Measurements from ENCODE around the gene STAC3.

STAC3 gene

GRCh38 chr12:57207731-57208630 lies 43.0 kb downstream of the STAC3 start:
- DNase-seq (ENCODE audit: low read depth, low spot score): no peak
- Histone ChIP-seq H3K4me3 (no peak overlapping the region), H3K36me3 (ENCODE audit: insufficient read depth, low read length) (peaks cover 15% of the 10 kb centered on the region; the same call in 1 of the 2 replicates), H3K9me3 (ENCODE audit: low read depth, low read length) (no peaks in the 10 kb centered on the region), H3K9ac (ENCODE audit: insufficient read length) (no peak overlapping the region), H3K27ac (no peak overlapping the region)
- TF ChIP-seq POLR2AphosphoS5 (IDR thresholded peaks at IDR 0.05; ENCODE audit: borderline replicate concordance, low read depth, low read length) (no peak), FOXP2 (optimal IDR thresholded peaks at IDR 0.05; ENCODE audit: control extremely low read depth, extremely low read length, insufficient read depth) (no peak), EZH2 (IDR thresholded peaks at IDR 0.05) (no peak)

- Histone ChIP-seq H3K9me3 (ENCODE audit: low read depth, low read length) (no peaks in the 10 kb centered on the region), H3K36me3 (ENCODE audit: insufficient read depth, low read length) (peaks cover 19% of the 10 kb centered on the region; the same call in 1 of the 2 replicates), H3K27ac (no peak overlapping the region), H3K9ac (ENCODE audit: insufficient read length) (no peak overlapping the region), H3K4me3 (no peak overlapping the region)
- no peak for TF ChIP-seq FOXP2 (optimal IDR thresholded peaks at IDR 0.05; ENCODE audit: control extremely low read depth, extremely low read length, insufficient read depth)
- TF ChIP-seq POLR2AphosphoS5 (IDR thresholded peaks at IDR 0.05; ENCODE audit: borderline replicate concordance, low read depth, low read length): no peak
- no peak for TF ChIP-seq EZH2 (IDR thresholded peaks at IDR 0.05)
- DNase-seq (ENCODE audit: low read depth, low spot score): no peak
Measured at GRCh38 chr12:57205931-57206330, 45.1 kb downstream of the STAC3 start.

DNA sequence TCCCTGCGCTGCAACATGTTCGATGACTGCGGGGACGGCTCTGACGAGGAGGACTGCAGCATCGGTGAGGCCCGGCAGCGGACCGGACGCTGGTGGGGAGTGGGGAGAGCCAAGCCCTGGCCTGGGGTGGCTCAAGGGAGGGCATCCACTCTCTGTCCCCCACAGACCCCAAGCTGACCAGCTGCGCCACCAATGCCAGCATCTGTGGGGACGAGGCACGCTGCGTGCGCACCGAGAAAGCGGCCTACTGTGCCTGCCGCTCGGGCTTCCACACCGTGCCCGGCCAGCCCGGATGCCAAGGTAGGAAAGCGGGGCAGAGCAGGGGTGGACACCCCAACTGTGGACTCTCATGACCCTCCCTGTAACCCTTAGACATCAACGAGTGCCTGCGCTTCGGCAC lies 45.8 kb downstream of the STAC3 start:
- DNase-seq (ENCODE audit: low read depth, low spot score): no peak
- peaks cover 21% of the 10 kb centered on the region; the same call in 1 of the 2 replicates for H3K36me3 ChIP-seq (ENCODE audit: insufficient read depth, low read length)
- no peak overlapping the region for H3K27ac ChIP-seq
- no peak overlapping the region for H3K4me3 ChIP-seq
- H3K9me3 ChIP-seq (ENCODE audit: low read depth, low read length): no peaks in the 10 kb centered on the region
- TF ChIP-seq FOXP2 (optimal IDR thresholded peaks at IDR 0.05; ENCODE audit: control extremely low read depth, extremely low read length, insufficient read depth) (no peak), POLR2AphosphoS5 (IDR thresholded peaks at IDR 0.05; ENCODE audit: borderline replicate concordance, low read depth, low read length) (no peak)
- no peak overlapping the region for H3K9ac ChIP-seq (ENCODE audit: insufficient read length)

- TF ChIP-seq EZH2 (IDR thresholded peaks at IDR 0.05) (no peak), FOXP2 (optimal IDR thresholded peaks at IDR 0.05; ENCODE audit: control extremely low read depth, extremely low read length, insufficient read depth) (no peak), POLR2AphosphoS5 (IDR thresholded peaks at IDR 0.05; ENCODE audit: borderline replicate concordance, low read depth, low read length) (no peak)
- Histone ChIP-seq H3K9ac (ENCODE audit: insufficient read length) (no peak overlapping the region), H3K9me3 (ENCODE audit: low read depth, low read length) (no peaks in the 10 kb centered on the region), H3K27ac (no peak overlapping the region), H3K36me3 (ENCODE audit: insufficient read depth, low read length) (peaks cover 21% of the 10 kb centered on the region; the same call in 1 of the 2 replicates), H3K4me3 (no peak overlapping the region)
- no peak for DNase-seq (ENCODE audit: low read depth, low spot score)
Measured at GRCh38 chr12:57204454-57204853, 46.5 kb downstream of the STAC3 start.

- Histone ChIP-seq H3K27ac (no peak overlapping the region), H3K4me3 (no peak overlapping the region), H3K9ac (ENCODE audit: insufficient read length) (no peak overlapping the region), H3K9me3 (ENCODE audit: low read depth, low read length) (no peaks in the 10 kb centered on the region), H3K36me3 (ENCODE audit: insufficient read depth, low read length) (peaks cover 26% of the 10 kb centered on the region; the same call in 1 of the 2 replicates)
- no peak for DNase-seq (ENCODE audit: low read depth, low spot score)
- TF ChIP-seq EZH2 (IDR thresholded peaks at IDR 0.05): no peak
- no peak for TF ChIP-seq FOXP2 (optimal IDR thresholded peaks at IDR 0.05; ENCODE audit: control extremely low read depth, extremely low read length, insufficient read depth)
- TF ChIP-seq POLR2AphosphoS5 (IDR thresholded peaks at IDR 0.05; ENCODE audit: borderline replicate concordance, low read depth, low read length): no peak
Measured at GRCh38 chr12:57203791-57204190, 47.2 kb downstream of the STAC3 start.

DNA sequence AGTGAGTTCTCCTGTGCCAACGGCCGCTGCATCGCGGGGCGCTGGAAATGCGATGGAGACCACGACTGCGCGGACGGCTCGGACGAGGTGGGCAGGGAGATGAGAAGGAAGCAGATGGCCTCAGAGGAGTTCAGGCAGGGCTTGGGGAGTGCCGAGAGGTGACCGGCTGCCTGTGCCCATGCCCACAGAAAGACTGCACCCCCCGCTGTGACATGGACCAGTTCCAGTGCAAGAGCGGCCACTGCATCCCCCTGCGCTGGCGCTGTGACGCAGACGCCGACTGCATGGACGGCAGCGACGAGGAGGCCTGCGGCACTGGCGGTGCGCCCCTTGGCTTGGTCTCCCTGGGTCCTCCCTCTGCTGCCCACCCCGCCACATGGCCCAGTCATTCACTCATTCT lies 47.8 kb downstream of the STAC3 start:
- no peak for DNase-seq (ENCODE audit: low read depth, low spot score)
- Histone ChIP-seq H3K4me3 (no peak overlapping the region), H3K9me3 (ENCODE audit: low read depth, low read length) (no peaks in the 10 kb centered on the region), H3K36me3 (ENCODE audit: insufficient read depth, low read length) (peaks cover 32% of the 10 kb centered on the region; the same call in 1 of the 2 replicates), H3K9ac (ENCODE audit: insufficient read length) (no peak overlapping the region), H3K27ac (no peak overlapping the region)
- TF ChIP-seq FOXP2 (optimal IDR thresholded peaks at IDR 0.05; ENCODE audit: control extremely low read depth, extremely low read length, insufficient read depth): no peak
- no peak for TF ChIP-seq POLR2AphosphoS5 (IDR thresholded peaks at IDR 0.05; ENCODE audit: borderline replicate concordance, low read depth, low read length)
- TF ChIP-seq EZH2 (IDR thresholded peaks at IDR 0.05): no peak

DNA sequence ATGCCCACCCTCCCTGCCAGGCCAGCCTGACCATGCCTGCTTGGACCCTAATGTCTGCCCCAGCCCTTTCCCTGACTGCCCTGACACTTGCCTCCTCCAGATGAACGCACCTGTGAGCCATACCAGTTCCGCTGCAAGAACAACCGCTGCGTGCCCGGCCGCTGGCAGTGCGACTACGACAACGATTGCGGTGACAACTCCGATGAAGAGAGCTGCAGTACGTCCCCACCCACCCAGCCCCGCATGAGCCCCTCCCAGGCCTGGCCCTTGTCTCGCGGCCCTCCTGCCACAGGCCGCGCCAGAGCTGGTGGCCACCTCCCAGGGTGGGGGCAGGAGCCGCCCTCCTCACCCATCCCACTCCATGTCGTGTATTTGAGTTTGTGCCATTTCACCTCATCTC lies 48.7 kb downstream of the STAC3 start:
- Histone ChIP-seq H3K36me3 (ENCODE audit: insufficient read depth, low read length) (peaks cover 40% of the 10 kb centered on the region; the same call in 1 of the 2 replicates), H3K9me3 (ENCODE audit: low read depth, low read length) (no peaks in the 10 kb centered on the region), H3K4me3 (no peak overlapping the region), H3K9ac (ENCODE audit: insufficient read length) (no peak overlapping the region), H3K27ac (no peak overlapping the region)
- TF ChIP-seq EZH2 (IDR thresholded peaks at IDR 0.05) (no peak), POLR2AphosphoS5 (IDR thresholded peaks at IDR 0.05; ENCODE audit: borderline replicate concordance, low read depth, low read length) (no peak), FOXP2 (optimal IDR thresholded peaks at IDR 0.05; ENCODE audit: control extremely low read depth, extremely low read length, insufficient read depth) (no peak)
- no peak for DNase-seq (ENCODE audit: low read depth, low spot score)

- Histone ChIP-seq H3K27ac (no peak overlapping the region), H3K36me3 (ENCODE audit: insufficient read depth, low read length) (peaks cover 40% of the 10 kb centered on the region; the same call in 1 of the 2 replicates), H3K9ac (ENCODE audit: insufficient read length) (no peak overlapping the region), H3K4me3 (no peak overlapping the region), H3K9me3 (ENCODE audit: low read depth, low read length) (no peaks in the 10 kb centered on the region)
- TF ChIP-seq EZH2 (IDR thresholded peaks at IDR 0.05) (no peak), POLR2AphosphoS5 (IDR thresholded peaks at IDR 0.05; ENCODE audit: borderline replicate concordance, low read depth, low read length) (no peak), FOXP2 (optimal IDR thresholded peaks at IDR 0.05; ENCODE audit: control extremely low read depth, extremely low read length, insufficient read depth) (no peak)
- DNase-seq (ENCODE audit: low read depth, low spot score): no peak
Measured at GRCh38 chr12:57201631-57202030, 49.4 kb downstream of the STAC3 start.

Measured in SK-N-MC (cell line).